Vagina (tissue), 2 donors: Measurements from ENCODE around the gene PNPT1. TPM values are rescaled to one million over a fixed set of nuclear protein-coding genes. Genes with fewer than 3 reads are reported as not detected.

Experiments used
- DNase-seq, 2 donors: peaks; one replicate each; pipeline ENCODE4 v3.0.0-alpha.2; 2017; ENCODE audit errors: extremely low spot score in 2 of 2
- H3K27ac ChIP-seq: fragments of 200-600 bp; sonication (generic); one replicate; pipeline ENCODE4 v1.5.1; 2019
- H3K27me3 ChIP-seq: fragments of 200-600 bp; sonication (generic); one replicate; pipeline ENCODE4 v1.5.1; 2019
- H3K36me3 ChIP-seq, 2 donors: fragments of 200-600 bp; sonication (generic); one replicate each; pipeline ENCODE4 v1.5.1; 2017 to 2019
- H3K4me1 ChIP-seq: fragments of 200-600 bp; sonication (generic); one replicate; pipeline ENCODE4 v1.5.1; 2019
- H3K4me3 ChIP-seq, 2 donors: fragments of 200-600 bp; sonication (generic); 1 replicate in 1 of 2; 2 replicates in 1 of 2; pipeline ENCODE4 v1.5.1; 2016 to 2019
- H3K9me3 ChIP-seq: fragments of 200-600 bp; sonication (generic); one replicate; pipeline ENCODE4 v1.5.1; 2019
- CTCF ChIP-seq, 3 experiments: fragments of 450-650 bp in 2 of 3; fragments of 200-600 bp in 1 of 3; sonication (generic) in 1 of 3; IDR thresholded peaks; one replicate each; pipeline ENCODE4 v1.5.1; 2017 to 2019; ENCODE audit warnings: antibody characterized with exemption in 3 of 3, mild to moderate bottlenecking in 2 of 3, moderate library complexity in 2 of 3
- POLR2A ChIP-seq, 2 donors: fragments of 450-650 bp; IDR thresholded peaks; one replicate each; pipeline ENCODE4 v1.6.1; 2017; ENCODE audit warnings: antibody characterized with exemption in 2 of 2, mild to moderate bottlenecking in 2 of 2, moderate library complexity in 2 of 2
- POLR2AphosphoS5 ChIP-seq, 2 donors: sonication (generic); formaldehyde crosslinking; IDR thresholded peaks; one replicate each; pipeline ENCODE4 v1.9.0; 2017; ENCODE audit warnings: antibody characterized with exemption in 2 of 2, mild to moderate bottlenecking in 2 of 2, low read depth in 1 of 2; ENCODE audit not compliant: insufficient read depth in 1 of 2
- intact Hi-C: fragments of 100-400 bp; cut with DNase I; formaldehyde crosslinking; loops from one replicate; pipeline ENCODE4 v1.15.1; 2023
- total RNA-seq: library from RNA; depleted of rRNA; stranded (reverse); fragments of >200 nt; gene quantifications from one replicate; pipeline ENCODE4 v1.2.3, GENCODE V29; 2016

Gene PNPT1
- total RNA-seq, 1 donor from 2014 or later: 40.5 TPM

- Histone ChIP-seq H3K36me3 (peaks cover 0 to 37% of the 10 kb centered on the region in 2 donors), H3K4me1 (peaks cover 13% of the 10 kb centered on the region), H3K9me3 (no peaks in the 10 kb centered on the region), H3K27ac (no peak overlapping the region), H3K27me3 (no peaks in the 10 kb centered on the region), H3K4me3 (no peak overlapping the region)
- TF ChIP-seq POLR2A (IDR thresholded peaks at IDR 0.05): no peak
- no peak for TF ChIP-seq POLR2AphosphoS5 (IDR thresholded peaks at IDR 0.05; ENCODE audit: insufficient read depth in 1 of 2, low read depth in 1 of 2)
- TF ChIP-seq CTCF (IDR thresholded peaks at IDR 0.05): no peak
- DNase-seq: no peak
- intact Hi-C loops: no loop called here
These were observed 83.6 kb downstream of the PNPT1 start for GRCh38 chr2:55609938-55610578.

- Histone ChIP-seq H3K4me1 (peaks cover 6% of the 10 kb centered on the region), H3K27me3 (no peaks in the 10 kb centered on the region), H3K36me3 (peaks cover 0 to 34% of the 10 kb centered on the region in 2 donors), H3K9me3 (no peaks in the 10 kb centered on the region), H3K27ac (no peak overlapping the region), H3K4me3 (no peak overlapping the region)
- intact Hi-C loops: no loop called here
- TF ChIP-seq POLR2AphosphoS5 (IDR thresholded peaks at IDR 0.05; ENCODE audit: insufficient read depth in 1 of 2, low read depth in 1 of 2): no peak
- no peak for TF ChIP-seq POLR2A (IDR thresholded peaks at IDR 0.05)
- TF ChIP-seq CTCF (IDR thresholded peaks at IDR 0.05): no peak
- no peak for DNase-seq
These were observed 84.3 kb downstream of the PNPT1 start for GRCh38 chr2:55609193-55609794.

- Histone ChIP-seq H3K36me3 (peaks cover 0 to 28% of the 10 kb centered on the region in 2 donors), H3K27ac (no peak overlapping the region), H3K9me3 (no peaks in the 10 kb centered on the region), H3K4me1 (peaks cover 7% of the 10 kb centered on the region), H3K27me3 (no peaks in the 10 kb centered on the region), H3K4me3 (no peak overlapping the region)
- intact Hi-C loops: no loop called here
- TF ChIP-seq POLR2AphosphoS5 (IDR thresholded peaks at IDR 0.05; ENCODE audit: insufficient read depth in 1 of 2, low read depth in 1 of 2) (no peak), POLR2A (IDR thresholded peaks at IDR 0.05) (no peak), CTCF (IDR thresholded peaks at IDR 0.05) (no peak)
- no peak for DNase-seq
These were observed 85.9 kb downstream of the PNPT1 start for GRCh38 chr2:55607717-55608116.

GRCh38 chr2:55604027-55604565 lies 89.5 kb downstream of the PNPT1 start:
- no peak for DNase-seq
- Histone ChIP-seq H3K36me3 (peaks cover 0 to 18% of the 10 kb centered on the region in 2 donors), H3K9me3 (no peaks in the 10 kb centered on the region), H3K4me3 (no peak overlapping the region), H3K27ac (no peak overlapping the region), H3K4me1 (peaks cover 13% of the 10 kb centered on the region), H3K27me3 (no peaks in the 10 kb centered on the region)
- TF ChIP-seq CTCF (IDR thresholded peaks at IDR 0.05) (no peak), POLR2AphosphoS5 (IDR thresholded peaks at IDR 0.05; ENCODE audit: insufficient read depth in 1 of 2, low read depth in 1 of 2) (no peak), POLR2A (IDR thresholded peaks at IDR 0.05) (no peak)
- intact Hi-C loops: no loop called here

GRCh38 chr2:55601849-55602248 lies 91.8 kb downstream of the PNPT1 start:
- DNase-seq: no peak
- H3K9me3 ChIP-seq: no peaks in the 10 kb centered on the region
- H3K27me3 ChIP-seq: no peaks in the 10 kb centered on the region
- H3K4me3 ChIP-seq: no peak overlapping the region
- peaks cover 0 to 35% of the 10 kb centered on the region in 2 donors for H3K36me3 ChIP-seq
- TF ChIP-seq POLR2AphosphoS5 (IDR thresholded peaks at IDR 0.05; ENCODE audit: insufficient read depth in 1 of 2, low read depth in 1 of 2) (no peak), CTCF (IDR thresholded peaks at IDR 0.05) (no peak), POLR2A (IDR thresholded peaks at IDR 0.05) (no peak)
- H3K4me1 ChIP-seq: peaks cover 9% of the 10 kb centered on the region
- intact Hi-C loops: no loop called here
- no peak overlapping the region for H3K27ac ChIP-seq
